RPMI8226 (cell line): ENCODE results near the gene GFOD1.

ENCODE experiments used
- DNase-seq: peaks from one replicate; pipeline ENCODE4 v3.0.0-alpha.2; 2015

Gene GFOD1, protein sequence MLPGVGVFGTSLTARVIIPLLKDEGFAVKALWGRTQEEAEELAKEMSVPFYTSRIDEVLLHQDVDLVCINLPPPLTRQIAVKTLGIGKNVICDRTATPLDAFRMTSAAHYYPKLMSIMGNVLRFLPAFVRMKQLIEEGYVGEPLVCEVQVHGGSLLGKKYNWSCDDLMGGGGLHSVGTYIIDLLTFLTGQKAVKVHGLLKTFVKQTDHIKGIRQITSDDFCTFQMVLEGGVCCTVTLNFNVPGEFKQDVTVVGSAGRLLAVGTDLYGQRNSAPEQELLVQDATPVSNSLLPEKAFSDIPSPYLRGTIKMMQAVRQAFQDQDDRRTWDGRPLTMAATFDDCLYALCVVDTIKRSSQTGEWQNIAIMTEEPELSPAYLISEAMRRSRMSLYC

GRCh38 chr6:13487122-13488014 lies at the start of gene GFOD1:
Gene GFOD1 (minus strand): TSS chr6:13487600. CDS start chr6:13486890, 710 bp downstream.
- peak; percentile 97 for DNase-seq

GRCh38 chr6:13536796-13537526 lies 49.6 kb upstream of the GFOD1 start:
- DNase-seq = no peak

GRCh38 chr6:13535306-13535705 lies 47.9 kb upstream of the GFOD1 start:
- DNase-seq = no peak

- DNase-seq = no peak
Measured at GRCh38 chr6:13534536-13534935, 47.1 kb upstream of the GFOD1 start.

DNA sequence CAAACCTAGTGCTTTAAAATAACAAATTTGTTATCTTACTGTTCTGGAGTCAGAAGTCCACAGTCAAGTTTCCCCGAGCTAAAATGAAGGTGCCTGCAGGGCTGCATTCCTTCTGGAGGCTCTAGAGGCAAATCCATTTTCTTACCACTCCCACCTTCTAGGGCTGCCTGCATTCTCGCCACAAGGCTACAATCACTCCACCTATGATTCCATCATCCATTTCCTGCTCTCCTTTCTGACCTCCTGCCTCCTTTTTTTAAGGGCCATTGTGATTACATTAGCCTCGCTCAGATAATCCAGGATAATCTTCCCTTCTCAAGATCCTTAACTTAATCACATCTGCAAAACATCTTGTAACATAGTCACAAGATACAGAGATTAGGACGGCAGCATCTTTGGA lies 44.6 kb upstream of the GFOD1 start:
- DNase-seq = no peak

GRCh38 chr6:13528777-13529343 lies 41.5 kb upstream of the GFOD1 start:
- DNase-seq = no peak

DNA sequence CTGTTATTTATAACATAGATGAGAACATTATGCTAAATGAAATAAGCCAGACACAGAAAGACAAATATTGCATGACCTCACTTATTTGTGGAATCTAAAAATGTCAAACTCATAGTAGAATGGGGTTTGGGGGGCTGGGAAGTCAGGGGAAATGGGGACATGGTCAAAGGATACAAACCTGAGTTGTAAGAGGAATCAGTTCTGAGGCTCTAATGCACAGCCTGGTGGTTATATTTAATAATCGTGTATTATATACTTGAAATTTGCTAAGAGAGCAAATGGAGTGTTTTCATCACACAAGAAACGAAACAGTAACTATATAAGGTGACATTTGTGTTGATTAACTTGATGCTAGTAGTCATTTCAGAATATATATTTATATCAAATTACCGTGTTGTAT lies 40.8 kb upstream of the GFOD1 start:
- DNase-seq = no peak

DNA sequence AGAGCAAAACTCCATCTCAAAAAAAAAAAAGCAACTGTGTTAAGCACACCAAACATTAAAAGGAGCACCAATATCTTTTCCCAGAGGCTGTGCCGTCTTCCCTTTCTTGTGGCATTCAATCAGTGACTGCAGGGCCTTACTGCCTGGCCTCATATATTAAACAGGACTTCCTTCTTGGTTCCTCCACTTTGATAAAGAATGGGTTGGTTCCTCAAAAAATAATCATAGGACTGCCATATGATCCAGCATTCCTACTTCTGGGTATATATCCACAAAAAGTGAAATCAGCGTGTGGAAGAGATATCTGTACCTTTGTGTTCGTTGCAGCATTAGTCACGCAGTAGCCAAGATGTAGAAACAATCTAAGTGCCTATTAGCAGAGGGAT lies 40.3 kb upstream of the GFOD1 start:
- no peak for DNase-seq

DNA sequence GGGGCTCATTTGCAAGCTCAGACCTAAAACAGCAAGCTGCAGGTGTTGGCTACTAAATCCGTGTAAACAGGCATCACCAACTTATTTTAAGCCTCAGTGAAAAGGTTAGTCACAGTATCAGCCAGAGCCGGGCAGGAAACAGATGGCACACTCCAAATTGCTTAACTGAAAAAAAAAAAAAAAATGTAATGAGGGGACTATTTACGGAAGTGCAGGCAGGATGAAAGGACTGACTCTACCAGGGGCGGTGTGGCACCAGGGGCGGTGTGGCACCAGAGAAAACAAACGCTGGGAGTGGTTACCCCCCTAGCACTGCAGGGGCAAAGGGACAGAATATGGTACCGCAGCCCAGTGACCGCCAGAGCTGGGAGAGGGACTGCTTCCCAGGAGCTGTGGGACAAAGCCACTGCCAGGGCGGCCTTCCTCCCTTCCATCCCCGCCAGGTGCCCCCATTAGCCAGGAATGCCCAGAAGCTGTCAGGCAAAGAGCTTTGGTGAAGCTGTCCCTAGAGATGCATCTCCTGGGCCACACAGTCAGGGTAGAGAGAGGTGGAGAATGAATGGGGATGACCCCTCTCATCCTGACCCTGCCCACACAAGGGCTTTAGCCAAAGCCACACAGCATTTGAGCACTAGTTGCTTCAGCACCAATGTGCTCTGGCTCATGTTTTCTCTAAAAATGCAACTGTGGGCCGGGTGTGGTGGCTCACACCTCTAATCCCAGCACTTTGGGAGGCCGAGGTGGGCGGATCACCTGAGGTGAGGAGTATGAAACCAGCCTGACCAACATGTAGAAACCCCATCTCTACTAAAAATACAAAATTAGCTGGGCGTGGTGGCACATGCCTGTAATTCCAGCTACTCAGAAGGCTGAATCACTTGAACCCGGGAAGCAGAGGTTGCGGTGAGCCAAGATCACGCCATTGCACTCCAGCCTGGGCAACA lies 39.6 kb upstream of the GFOD1 start:
- DNase-seq = peak; percentile 94

DNA sequence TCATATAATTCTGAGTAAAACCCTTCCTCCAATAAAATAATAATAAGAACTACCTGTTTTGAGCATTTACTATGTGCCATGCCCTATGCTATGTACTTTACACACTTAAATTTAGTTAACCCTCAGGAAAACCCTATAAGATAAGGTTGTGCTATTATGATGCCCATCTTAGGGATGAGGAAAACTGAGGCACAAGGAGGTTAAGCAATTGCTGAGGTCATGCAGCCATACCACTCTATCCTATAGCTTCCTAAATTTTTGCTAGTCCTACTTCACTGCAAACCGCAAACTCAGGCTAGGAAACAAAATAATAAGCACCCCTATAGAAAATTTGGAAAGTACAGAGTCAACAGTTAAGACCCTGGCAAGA lies 38.9 kb upstream of the GFOD1 start:
- no peak for DNase-seq

DNA sequence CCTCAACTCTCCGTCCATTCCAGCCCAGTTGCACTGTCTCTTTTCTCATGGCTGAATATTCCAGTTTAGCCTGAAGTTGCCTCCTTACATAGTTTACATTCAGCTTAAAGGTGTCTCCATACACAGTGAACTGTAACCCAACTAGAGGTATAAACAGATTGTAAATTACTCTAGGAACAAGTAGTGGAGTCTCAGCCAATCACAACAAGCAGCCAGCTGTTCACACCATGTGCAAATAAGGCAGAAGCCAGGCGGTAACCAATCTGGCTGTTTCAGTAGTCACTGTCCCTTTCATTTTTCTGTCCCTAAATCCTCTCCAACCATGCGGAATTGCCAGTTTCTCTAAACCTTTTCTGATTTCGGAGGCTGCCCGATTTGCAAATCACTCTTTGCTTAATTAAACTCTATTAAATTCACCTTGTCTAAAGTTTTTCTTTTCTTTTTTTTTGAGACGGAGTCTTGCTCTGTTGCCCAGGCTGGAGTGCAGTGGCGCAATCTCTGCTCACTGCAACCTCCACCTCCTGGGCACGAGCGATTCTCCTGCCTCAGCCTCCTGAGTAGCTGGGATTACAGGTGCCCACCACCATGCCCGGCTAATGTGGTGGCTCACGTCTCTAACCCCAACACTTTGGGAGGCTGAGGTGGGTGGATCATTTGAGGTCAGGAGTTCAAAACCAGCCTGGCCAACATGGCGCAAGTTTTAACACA lies 37.6 kb upstream of the GFOD1 start:
- peak; percentile 66 for DNase-seq

DNA sequence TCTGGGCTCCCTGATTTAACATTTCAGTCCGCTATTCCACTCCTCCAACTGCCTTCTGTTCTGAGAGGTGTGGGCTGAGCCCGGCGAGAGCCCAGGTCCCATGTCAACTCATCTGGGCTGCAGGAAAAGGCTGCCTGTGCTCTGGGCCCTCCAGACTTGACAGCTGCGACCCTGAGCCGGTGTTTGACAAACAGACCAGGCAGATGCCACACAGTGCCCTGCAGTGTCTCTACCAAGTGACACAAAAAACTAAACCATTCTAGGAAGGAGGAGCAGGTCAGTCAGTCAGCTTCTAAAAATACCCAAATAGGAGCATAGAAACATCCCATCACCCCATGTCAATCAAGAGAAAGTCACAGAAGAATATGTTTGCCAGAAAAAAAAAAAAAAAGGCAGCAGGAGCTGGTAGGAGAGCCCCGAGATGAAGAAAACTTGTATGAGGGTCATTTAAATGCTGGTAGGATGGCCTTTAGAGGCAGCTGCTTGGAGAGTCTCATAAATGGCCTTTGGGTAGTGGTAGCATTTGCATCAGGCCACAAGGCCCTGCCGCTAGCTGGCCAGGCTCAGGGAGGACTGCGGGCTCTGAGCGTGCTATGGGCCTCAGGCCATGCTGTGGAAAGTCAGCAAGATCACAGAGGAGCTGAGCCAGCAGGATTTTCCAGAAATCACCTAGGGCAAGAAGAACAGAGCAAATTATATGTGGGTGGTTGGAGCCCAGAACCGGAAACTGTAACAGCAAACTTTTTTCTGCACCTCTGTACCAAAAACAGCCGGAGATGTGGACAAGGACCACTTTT lies 36.6 kb upstream of the GFOD1 start:
- DNase-seq = peak; percentile 99

DNA sequence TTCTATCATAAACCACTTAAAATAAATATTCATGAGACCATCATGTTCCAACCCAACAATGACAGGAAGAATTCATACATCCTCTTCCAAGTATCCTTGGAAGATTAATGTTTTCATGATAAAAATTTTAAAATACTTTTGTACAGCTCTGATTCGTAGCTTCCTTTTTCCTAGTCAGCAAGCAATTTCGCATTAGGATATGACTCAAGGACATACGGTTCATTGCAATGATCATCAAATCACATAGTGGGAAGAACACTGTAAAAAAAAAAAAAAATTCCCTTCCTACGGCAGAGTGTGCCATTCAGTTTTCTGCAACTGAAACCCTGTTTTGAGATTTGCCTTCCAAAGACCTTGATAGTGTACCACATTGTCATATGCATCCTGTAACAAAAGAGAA lies 35.3 kb upstream of the GFOD1 start:
- no peak for DNase-seq

DNA sequence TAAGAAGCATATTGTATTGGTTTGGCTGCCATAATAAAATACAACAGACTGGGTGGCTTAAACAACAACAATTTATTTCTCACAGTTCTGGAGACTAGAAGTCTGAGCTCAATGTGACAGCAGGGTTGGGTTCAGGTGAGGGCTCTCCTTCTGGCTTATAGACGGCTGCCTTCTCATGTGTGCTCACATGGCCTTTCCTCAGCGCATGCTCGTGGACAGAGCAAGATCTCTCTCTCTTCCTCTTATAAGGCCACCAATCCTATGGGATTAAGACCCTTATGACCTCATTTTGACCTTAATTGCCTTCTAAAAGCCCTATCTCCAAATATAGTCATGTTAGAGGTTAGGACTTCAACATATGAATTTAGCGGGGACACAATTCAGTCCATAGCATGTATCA lies 32.4 kb upstream of the GFOD1 start:
- DNase-seq = no peak

- no peak for DNase-seq
Measured at GRCh38 chr6:13517116-13517515, 29.7 kb upstream of the GFOD1 start.

GRCh38 chr6:13515912-13516311 lies 28.5 kb upstream of the GFOD1 start:
- DNase-seq = no peak

GRCh38 chr6:13513626-13514502 lies 26.5 kb upstream of the GFOD1 start:
- DNase-seq = no peak

GRCh38 chr6:13512900-13513299 lies 25.5 kb upstream of the GFOD1 start:
- no peak for DNase-seq
